Prostate gland (tissue), 2 donors: ENCODE results near the gene IGF1.

ENCODE experiments used
- POLR2A ChIP-seq: fragments of 450-650 bp; IDR thresholded peaks from one replicate; pipeline ENCODE4 v1.6.1; 2016; ENCODE audit warnings: antibody characterized with exemption, mild to moderate bottlenecking
- POLR2AphosphoS5 ChIP-seq: sonication (generic); formaldehyde crosslinking; IDR thresholded peaks from one replicate; pipeline ENCODE4 v1.6.1; 2017; ENCODE audit warnings: antibody characterized with exemption
- TF ChIP-seq, protein P1 (sequence below), 4 experiments: fragments of 200-600 bp in 2 of 4; fragments of 450-650 bp in 2 of 4; sonication (generic) in 2 of 4; IDR thresholded peaks; 1 replicate in 3 of 4; 2 replicates in 1 of 4; pipeline ENCODE4 v1.5.1; 2016 to 2019; ENCODE audit warnings: antibody characterized with exemption in 4 of 4, mild to moderate bottlenecking in 2 of 4, moderate library complexity in 2 of 4

DNA sequence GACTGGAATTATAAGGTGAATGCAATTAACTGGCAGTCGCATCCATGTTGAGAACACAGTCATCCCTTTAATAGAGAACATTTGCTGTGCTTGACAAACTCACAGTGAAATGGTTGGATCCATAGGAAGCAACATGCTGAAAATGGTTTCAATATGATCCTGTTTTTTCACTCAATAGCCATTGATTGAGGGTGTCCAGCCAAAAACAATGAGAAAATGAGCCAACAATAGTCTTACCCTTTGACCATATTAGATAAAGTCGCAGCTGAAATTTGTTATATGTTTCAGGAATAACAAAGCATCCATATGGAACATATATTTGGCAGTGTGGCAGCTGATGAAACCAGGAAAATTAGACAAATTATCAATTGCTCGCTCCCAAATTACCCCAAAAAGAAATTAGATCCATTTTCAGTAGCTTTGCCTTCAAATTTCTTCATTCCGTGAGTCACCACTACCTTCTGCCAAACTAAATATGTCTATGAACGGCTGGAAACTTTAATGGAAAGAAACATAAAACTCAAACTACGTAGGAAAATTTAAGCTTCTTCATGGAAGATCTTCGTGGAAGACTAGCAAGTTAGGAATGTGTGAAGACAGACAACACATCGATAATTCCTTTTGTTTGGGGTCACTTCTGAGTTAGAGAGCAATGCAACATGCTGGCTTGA lies 17.4 kb downstream of the IGF1 start:
- TF ChIP-seq, protein P1, sequence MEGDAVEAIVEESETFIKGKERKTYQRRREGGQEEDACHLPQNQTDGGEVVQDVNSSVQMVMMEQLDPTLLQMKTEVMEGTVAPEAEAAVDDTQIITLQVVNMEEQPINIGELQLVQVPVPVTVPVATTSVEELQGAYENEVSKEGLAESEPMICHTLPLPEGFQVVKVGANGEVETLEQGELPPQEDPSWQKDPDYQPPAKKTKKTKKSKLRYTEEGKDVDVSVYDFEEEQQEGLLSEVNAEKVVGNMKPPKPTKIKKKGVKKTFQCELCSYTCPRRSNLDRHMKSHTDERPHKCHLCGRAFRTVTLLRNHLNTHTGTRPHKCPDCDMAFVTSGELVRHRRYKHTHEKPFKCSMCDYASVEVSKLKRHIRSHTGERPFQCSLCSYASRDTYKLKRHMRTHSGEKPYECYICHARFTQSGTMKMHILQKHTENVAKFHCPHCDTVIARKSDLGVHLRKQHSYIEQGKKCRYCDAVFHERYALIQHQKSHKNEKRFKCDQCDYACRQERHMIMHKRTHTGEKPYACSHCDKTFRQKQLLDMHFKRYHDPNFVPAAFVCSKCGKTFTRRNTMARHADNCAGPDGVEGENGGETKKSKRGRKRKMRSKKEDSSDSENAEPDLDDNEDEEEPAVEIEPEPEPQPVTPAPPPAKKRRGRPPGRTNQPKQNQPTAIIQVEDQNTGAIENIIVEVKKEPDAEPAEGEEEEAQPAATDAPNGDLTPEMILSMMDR (IDR thresholded peaks at IDR 0.05) = no peak
- TF ChIP-seq POLR2AphosphoS5 = no peak
- TF ChIP-seq POLR2A = no peak
